CD4-positive, alpha-beta T cell treated with Interleukin-4 for 4 hours (primary cell): ENCODE measurements around the gene ADARB1.
A peak's percentile ranks its signal among the peaks of the same experiment; 100 is the strongest.

ENCODE experiments used
- DNase-seq: peaks from one replicate; pipeline ENCODE4 v3.0.0-alpha.2; 2020

The ADARB1 gene

DNA sequence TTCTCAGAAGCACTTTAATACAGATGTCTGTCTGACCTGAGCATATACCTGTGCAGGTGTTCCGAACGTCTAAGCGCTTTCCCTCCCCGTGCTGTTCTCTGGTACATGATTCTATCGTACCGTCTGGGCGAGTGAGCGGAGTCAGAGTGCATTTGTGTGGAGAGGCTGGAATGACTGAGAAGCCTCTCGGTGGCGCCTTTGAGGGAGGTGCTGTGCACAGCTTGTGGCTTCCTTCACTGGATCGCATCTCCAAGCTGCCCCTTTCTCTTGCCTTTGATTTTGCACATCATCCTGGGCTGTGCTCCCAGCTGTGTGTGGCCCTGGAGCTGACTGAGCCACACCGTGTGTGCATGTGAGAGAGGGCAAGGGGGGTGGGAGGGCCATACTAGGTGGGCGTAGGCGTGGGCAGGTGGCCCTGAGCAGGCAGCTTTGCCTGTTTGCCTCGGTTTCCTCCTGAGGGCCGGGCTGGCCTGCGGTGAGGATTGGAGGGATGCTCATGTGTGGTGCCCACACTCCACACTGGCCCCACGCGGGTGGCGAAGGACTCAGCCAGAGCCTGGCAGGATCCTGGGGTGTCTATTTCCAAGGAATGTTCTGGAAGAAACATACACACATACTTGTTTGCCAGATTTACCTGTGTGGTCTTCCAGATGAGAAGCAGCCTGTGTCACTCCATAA lies 105.3 kb downstream of the ADARB1 start:
- no peak for DNase-seq

DNA sequence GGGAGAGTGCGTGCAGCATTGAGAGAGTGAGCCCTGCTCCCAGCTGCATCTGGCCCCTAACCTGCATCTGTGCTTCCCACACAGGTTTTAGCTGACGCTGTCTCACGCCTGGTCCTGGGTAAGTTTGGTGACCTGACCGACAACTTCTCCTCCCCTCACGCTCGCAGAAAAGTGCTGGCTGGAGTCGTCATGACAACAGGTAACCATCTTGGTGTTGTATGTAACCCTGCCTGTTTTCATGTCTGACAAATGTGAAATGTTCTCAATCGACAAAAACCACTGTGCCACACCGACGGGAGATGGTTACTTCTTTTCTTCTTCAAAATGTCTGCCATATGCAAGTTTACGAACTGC lies 105.8 kb downstream of the ADARB1 start:
- no peak for DNase-seq

DNA sequence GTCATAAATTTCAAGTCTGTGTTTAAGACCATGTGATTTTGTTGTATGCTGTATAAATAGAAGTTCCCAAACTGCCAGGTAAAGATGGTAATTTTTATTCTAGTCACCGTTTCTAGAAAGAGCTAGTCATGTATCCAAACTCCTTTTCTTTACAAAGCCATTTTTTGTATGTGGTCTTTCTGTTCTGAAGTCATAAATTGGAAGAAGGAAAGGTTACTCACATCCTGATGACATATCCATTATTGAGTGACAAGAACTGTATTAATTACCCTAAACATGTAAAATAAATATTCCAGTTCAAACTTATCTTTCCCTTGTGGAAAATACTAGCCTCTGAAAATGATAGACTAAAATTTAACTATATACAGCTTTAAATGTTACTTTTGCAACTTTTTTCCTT lies 108.6 kb downstream of the ADARB1 start:
- DNase-seq: no peak

DNA sequence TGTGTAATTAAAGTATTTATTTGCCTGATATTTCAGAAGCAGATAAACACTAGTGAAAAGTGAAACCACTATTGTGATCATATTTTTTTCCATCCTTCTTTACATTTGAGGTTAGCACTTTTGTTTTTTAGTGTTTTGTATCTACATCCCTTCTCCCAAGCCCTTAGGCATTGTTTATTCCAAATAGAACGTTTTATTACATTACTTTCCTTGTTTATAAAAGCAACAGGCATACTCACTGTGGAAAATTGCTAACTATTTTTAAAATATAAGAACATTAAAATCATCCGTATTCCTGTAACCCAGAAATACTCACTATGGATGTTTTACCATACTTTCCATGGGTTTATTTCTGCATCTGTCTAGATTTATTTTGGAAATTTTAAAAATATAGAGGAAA lies 109.5 kb downstream of the ADARB1 start:
- DNase-seq: no peak

DNA sequence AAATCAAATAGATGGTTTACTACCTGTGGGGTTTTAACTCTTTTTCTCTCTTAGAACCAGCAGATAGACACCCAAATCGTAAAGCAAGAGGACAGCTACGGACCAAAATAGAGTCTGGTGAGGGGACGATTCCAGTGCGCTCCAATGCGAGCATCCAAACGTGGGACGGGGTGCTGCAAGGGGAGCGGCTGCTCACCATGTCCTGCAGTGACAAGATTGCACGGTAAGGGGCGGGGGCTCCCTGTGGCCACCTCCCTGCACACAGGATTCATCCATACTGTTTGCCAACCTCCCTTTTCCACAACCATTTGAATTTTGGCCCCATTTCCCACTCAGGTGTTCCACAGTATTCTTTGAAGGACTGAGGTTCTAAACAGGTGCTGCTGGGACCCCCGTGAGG lies 110.5 kb downstream of the ADARB1 start:
- DNase-seq: no peak

DNA sequence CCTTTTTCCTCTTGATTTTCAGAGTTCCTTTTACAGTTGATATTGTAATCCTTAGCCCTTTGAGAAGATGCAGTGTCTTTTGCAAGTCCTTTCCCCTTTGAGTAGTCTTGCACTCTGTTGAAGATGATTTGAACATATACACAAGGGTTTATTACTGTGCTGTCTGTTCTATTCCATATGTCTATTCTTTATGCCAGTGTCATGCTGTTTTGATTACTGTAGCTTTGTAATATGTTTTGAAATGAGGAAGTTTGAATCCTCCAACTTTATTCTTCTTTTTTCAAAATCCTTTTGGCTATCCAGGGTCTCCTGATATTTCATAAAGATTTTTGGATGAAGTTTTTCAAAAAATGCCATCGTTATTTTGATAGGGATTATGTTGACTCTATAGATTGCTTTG lies 112.3 kb downstream of the ADARB1 start:
- DNase-seq: no peak

DNA sequence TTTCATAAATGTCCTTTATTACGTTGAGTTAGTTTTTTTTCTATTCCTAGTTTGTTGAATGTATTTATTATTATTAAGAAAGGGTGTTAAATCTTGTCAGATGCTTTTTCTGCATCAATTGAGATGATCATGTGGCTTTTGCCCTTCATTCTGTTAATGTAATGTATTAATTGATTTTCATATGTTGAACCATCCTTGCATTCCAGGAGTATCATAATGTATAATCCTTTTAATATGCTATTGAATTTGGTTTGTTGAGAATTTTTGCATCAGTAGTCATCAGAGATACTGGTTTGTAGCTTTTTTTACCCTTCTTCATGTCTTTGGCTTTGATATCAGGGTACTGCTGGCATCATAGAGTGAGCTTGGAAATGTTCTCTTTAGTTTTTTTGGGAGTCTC lies 113.3 kb downstream of the ADARB1 start:
- no peak for DNase-seq

DNA sequence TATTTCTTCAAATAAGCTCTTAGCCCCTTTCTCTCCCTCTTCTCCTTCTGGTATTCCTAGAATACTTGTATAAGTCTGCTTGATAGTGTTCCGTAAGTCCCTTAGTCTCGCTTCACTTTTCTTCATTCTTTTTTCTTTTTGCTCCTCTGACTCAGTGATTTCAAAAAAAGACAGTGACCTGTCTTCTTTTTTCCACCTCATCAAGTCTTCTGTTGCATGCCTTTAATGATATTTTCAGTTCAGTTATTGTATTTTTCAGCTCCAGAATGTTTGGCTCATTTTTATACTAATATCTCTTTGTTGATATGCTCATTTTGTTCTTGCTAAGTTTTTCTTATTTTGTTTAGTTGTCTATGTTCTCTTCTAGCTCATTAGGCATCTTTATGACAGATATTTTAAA lies 115.6 kb downstream of the ADARB1 start:
- no peak for DNase-seq

DNA sequence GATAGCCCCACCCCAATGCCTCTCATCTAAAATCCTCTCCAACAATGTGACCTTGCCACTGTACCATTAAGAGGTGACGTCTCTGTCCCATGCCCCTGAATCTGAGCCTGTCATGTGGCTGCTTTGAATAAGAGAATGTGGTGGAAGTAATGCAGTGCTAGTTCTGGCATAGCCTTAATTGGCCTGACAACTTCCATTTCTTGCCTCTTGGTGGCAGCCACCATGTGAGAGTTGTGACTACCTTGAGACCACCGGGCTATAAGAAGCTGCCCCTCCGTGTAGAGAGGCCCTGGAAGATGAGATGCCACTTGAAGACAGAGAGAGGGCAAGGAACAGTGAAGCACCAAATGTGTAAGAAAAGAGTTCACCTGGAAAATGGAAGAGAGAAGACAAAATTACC lies 118.0 kb downstream of the ADARB1 start:
- no peak for DNase-seq

DNA sequence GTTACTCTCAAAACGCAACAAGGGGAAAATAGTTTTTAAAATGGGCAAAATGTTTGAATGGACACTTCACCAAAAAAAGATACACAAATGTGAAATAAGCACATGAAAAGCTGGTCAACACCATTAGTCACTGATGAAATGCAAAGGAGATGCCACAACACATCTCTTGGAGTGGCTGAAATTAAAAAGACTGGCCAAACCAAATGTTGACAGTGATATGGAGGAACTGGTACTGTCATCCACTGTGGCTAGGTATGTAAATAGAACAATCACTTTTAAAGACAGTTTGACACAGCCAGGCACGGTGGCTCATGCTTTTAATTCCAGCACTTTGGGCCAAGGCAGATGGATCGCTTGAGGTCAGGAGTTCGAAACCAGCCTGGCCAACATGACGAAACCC lies 122.2 kb downstream of the ADARB1 start:
- no peak for DNase-seq

DNA sequence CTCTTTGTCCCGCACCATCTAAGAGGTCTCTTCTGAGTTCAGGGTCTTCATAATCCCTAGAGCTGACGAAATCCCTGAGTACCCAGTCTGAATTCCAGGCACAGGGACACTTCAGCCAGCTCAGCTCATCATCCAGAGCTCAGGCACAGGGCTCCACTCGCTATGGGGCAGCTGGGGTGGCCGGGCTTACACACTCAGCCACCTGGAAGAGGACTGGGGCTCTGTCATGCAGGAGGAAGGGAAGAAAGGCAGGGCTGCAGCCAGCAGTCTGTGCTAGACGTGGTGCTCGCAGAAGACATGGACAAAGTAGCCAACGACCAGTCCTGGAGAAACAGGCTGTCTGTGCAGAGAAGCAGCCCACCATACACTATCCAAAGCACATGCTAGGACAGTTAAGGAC lies 124.8 kb downstream of the ADARB1 start:
- no peak for DNase-seq

DNA sequence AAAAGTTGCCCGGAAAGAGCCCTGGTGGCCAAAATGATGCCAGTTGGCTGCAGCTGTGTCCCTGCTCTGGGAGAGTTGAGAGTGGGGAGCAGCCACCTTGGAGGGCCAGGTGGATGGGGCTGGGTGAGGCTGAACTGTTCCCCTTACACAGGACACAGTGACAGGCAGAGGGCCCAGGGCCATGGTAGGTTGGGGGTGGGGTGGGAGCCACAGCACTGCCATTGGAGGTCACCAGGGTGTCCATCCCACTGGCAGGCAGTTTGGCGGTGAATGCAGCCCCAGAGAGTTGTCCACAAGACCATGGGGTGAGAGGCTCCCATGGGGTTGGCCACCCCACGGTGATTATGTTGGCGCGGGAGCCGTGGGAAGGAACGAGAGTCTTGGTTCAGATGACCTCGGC lies 125.7 kb downstream of the ADARB1 start:
- no peak for DNase-seq

DNA sequence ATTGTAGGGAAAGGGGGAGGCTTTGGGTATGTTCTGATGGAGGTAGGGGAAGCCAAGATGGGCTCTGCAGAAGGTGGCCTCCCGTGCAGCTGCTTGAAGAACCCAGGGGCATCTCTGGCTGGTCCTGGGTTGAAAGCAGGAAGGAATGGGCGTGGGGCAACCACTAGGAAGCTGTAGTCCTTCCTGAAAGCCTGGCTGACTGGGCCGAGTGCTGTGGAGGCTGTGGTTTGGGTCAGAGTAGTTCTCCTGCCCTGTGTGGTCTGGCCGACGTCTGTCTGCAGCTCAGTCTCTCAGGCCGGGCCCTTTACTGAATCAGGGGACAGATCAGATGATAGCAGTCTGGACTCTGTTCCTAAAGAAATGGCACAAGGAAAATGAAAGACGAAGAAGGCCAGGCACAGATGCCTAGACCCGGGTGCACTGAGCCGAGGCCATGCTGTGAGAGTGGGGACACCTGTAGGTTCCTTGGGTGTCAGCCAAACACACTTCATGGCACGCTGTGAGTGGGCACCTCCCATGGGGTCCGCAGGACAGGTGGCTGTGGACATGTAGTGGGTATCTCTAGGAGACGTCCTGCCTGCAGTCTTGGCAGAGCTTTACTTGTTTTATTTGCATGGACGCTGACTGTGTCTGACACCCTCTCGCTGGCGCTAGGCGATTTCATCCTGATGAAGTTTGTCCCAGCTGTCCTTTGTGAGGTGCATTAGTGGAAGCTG lies 126.4 kb downstream of the ADARB1 start:
- no peak for DNase-seq

DNA sequence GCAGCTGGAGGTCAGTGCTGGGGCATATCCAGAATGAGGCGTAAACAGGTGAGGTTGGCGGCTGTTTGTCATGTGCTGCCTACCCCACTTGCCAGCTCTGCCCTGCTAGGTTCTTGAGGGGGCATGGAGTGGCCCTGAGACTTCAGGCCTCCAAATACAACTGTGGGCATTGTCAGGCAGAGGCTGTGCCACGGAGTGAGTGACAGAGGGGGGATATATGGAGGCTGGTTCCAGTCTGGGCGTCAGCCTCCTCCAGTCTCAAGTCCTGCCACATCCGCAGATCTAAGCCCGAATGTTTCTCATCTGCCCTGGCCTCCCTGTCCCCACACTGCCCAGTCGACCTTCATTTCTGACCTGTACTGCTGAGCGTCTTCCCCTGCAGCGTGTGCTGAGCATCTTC lies 128.0 kb downstream of the ADARB1 start:
- no peak for DNase-seq

DNA sequence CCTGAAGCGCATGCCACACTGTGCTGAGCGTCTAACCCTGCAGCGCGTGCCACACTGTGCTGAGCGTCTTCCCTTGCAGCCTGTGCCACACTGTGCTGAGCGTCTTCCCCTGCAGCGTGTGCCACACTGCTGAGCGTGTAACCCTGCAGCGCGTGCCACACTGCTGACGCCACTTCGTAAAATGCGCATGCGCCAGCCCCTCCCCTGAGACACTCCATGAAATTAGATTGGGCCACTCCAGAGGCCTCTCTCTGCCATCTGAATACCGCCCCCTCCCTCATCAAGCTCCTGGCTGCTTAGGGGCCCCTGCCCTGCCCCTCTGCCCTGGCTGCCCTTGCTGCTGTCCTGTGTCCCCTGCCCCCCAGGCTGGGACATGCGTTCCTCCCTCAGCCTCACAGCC lies 128.5 kb downstream of the ADARB1 start:
- DNase-seq: no peak

DNA sequence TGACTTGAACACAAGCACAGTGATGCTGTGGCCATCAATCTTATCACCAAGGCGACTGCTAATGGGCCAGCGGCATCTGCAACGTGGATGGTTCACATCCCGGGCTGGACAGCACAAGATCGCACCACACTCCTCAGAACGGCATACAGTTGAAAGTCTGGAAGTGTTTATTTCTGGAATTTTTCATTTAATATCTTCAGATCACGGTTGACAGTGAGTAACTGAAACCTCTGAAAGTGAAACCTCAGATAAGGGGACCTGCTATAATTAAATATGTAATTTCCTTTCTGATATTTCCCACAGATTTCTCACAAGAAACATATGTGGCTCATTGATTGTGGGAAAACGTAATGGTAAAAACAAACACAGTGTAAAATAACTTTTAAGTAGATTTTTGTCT lies 129.6 kb downstream of the ADARB1 start:
- no peak for DNase-seq

DNA sequence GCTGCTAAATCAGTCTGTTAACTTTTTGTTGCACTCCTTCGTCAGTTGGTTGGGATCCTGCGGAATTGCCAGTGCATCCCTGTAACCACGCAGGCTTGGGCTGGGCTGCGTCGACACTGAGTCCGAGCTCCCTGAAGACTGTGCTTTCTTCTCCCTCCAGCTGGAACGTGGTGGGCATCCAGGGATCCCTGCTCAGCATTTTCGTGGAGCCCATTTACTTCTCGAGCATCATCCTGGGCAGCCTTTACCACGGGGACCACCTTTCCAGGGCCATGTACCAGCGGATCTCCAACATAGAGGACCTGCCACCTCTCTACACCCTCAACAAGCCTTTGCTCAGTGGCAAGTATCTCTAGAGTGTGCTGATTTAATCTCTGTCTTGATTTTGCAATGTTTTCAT lies 130.0 kb downstream of the ADARB1 start:
- no peak for DNase-seq

DNA sequence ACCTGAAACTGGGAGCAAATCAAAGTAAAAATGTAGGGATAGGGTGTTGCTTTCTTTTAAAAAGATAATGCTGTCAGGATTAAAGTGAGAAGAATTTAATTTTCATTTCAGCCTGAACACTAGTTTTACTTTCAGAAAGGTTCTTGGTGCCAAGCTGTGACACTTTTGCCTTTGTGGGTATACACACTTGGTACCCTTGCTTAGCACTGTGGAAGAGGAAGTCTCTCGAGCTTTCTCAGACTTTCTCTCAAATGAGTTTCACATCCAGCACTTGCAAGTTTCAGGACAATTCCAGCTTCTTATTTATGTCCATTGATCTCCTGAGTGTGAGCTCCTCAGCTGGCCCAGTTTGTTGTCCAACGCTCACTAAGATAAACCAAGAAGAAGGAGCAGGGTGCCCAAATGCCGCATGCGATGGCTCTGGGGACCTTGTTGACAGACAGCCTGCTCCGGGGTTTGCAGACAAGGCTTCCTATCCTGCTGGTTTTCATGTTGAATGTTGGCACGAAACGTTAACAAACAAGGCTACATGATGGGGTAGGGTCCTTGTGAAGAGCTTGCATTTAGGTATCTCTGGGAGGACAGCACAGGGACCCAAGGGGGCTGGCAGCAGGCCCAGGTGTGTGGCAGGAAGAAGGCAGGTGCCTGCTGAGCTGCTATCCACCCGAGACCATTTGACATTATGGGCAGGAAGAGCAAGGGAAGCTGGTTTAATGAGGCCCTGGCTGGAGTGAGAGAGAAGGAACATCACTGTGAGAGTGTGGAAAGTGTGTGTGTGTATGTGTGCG lies 133.7 kb downstream of the ADARB1 start:
- DNase-seq: no peak

DNA sequence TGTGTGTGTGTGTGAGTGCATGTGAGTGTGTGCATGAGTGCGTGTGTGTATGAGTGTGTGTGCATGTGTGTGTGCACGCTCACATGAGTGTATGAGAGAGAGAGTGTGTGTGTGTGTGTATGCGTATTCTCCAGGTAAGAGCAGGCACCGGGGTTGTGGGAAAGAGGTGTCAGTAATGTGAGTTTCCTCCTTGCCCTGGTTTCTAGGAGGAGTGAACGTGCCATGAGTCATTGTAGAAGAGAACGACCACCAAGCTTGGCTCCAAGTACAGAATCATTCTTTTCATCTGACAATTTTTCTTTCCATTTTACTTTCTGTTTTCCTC lies 134.2 kb downstream of the ADARB1 start:
- DNase-seq: peak; percentile 41

DNA sequence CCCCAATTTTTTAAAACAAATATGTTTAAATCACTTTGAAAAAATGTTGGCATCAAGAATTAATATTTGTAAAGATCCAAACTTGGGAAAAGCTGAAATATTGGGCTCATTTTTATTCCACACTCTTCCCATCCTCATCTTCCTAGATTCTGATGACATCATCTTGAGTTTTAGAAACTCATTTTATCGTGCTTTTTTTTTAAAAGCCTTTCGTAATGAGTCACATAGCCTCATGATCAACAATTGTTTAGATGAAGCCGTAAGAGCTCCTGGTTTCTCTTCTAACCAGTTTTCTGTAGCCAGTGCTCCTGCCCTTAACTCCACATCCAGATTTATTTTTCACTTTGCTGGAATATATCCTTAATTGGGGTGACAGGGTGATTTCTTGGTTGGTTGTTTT lies 134.7 kb downstream of the ADARB1 start:
- DNase-seq: no peak

DNA sequence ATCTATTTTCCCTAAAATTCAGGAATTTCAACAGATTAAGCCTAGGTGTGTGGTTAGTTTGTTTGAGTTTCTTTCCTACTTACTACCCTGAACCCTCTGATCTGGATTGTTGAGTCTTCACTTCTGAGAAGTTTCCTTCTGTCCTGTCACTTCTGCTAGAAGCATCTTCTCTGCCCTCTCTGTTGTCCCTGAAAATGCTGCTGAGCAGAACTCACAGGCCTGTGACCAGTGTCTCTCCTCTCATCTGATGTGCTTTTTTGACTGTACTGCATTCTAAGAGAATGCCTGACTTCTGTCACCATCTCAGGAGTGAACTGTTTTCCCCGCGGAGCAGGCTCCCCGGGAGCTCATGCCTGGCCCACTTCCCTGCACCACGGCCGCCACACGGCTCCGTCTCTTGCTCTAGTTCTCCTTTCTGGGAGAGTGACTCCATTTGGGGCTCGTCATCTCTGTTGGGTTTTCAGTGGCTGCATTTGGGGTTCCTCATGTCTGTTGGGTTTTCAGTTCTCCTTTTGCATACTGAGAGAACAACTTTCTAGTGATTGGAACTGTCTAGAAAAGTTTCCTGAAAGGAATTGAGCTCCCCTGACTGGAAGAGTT lies 135.4 kb downstream of the ADARB1 start:
- DNase-seq: no peak

DNA sequence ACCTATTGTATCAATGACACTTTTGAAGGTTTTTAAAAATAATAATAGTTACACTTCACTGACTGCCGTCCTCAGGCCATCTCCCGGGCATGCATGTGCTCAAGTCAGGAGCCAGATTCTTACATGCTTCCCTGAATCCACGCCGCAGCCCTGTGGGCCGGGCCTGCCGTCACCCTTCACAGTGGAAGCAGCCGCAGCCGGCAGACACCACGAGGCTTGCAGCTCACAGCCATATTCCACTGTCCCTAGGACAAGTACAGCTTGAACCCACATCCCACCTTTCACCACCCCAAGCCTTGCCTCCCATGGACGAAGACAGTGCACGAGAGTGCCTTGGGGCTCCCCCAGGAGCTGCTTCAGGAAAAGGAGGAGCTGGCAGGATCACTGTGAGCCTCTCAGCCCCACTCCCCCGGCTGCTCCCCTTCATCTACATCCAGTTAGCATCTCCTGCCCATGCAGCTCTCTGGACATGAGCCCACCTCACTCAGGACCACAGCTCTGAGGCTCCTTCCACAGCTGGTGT lies 136.1 kb downstream of the ADARB1 start:
- DNase-seq: no peak

DNA sequence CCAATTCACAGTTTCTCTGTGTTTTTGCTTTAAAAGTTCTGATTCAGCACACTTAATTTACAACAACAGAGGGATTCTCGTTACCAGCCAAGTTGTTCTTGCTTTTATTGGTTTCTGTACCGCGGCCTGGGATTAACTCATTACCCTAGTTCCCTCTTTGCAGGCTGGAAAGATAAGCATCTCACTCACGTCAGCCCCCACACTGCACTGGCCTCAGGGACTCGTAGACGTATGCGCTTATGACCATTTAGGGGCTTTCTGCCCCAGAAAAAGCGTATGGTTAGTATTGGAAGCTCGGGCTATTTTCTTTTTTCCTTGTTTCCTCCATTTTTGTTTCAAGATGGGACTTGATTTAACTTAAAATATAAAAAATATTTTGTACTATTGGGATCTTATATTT lies 137.3 kb downstream of the ADARB1 start:
- no peak for DNase-seq

DNA sequence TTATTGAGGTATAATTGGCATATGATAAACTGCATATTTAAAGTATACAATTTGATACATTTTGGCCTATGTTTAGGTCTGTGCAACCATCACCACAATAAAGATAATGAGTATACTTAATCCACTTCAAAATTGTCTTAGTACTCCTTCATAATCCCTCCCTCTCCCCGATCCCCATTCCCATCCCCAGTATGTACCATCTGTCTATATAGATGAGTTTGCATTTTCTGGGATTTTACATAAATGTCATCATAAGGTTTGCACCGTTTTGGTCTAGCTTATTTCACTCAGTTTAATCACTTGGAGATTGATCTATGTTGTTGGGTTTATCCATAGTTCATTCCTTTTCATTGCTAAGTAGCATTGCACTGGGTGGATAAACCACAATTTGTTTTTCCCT lies 139.0 kb downstream of the ADARB1 start:
- DNase-seq: no peak
